ENCODE measurements around the gene GNG7.
A peak's percentile ranks its signal among the peaks of the same experiment; 100 is the strongest.

GRCh38 chr19:2648528-2648937, 54.0 kb downstream of the GNG7 start:
- TF ChIP-seq CTCF (IDR thresholded peaks at IDR 0.05) (peak; percentile 58 to 87), POLR2A (IDR thresholded peaks at IDR 0.05) (no peak), POLR2AphosphoS5 (IDR thresholded peaks at IDR 0.05) (no peak), EP300 (IDR thresholded peaks at IDR 0.05) (no peak)

Data from suprapubic skin (tissue), 4 donors.